Stimulated activated CD4-positive, alpha-beta T cell treated with anti-CD3 and anti-CD28 coated beads, Interleukin-1b, Interleukin-23, amount 100 ng/mL, for 24 hours (primary cell): ENCODE results near the gene ARHGEF12.

ENCODE experiments used
- DNase-seq, 4 experiments: peaks; one replicate each; pipeline ENCODE4 v3.0.0-alpha.2; 2020; ENCODE audit warnings: low read depth in 4 of 4, low spot score in 1 of 4

The ARHGEF12 gene

DNA sequence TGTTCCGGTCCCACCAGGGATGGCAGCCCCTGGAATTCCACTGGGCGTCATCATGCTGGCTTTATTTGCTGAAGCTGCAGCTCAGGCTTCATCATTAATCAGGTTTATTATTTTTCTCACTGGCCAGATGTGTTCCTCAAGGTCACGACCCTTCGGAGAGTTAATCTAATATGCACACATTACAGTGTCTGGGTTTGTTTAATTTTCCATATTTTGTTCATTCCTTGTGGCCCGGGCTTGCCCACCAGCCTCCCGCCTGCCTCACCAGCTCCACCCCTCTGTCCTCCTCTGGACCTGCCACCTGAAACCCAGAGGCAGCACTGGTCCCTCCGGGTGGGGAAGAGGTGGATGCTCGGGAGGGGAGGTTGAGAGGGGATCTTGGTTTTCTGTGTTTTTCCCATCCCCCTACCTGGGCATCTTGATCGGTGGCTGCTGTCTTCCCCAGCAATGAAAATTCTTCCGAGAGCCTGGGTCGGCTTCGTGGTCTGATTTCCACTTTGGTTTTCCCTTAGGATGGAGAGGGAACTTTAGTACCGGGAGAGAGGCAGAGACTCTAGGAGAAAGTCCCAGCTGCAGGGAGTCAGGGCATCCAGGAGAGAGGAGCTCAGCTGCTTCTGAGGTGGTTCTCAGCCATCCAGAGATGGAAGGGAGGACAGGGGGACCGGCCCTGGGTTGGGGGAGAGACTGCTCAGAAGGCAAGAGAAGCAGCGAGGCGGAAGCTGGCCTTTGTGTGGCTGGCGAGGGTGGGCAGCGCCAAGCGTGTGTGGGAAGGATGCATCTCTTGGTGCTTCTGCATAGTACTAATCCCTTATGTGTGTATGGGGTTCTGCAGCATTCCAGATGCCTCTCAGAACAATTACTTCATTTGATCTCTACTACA lies 177.5 kb downstream of the ARHGEF12 start:
- DNase-seq = no peak

DNA sequence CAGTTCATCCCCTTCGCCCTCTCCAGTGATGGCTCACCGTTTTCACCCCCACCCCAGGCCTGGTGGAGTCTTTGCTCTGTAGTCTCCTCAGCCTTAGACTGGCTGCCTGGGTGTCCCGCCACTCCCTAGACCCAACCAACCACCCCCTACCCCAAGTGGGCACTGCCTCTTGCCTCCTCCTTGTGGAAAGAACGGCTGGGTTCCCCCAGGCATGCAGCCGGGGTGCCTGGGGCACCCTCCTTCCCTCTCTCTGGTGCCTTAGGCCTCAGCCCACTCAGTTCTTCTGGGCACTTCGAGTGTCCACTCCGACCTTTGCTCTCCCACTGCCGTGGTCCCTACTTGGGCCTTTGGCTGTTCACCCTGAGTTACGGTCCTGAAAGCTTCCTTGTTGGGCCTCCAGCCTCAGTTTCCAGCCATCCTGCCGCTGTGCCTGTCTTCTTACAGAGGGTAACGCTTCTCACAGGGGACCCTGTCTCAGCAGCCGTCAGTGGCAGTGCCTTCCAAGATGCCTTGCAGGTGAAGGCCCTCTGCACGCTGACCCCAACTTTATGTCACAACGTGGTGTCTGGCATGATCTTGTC lies 178.4 kb downstream of the ARHGEF12 start:
- no peak for DNase-seq

DNA sequence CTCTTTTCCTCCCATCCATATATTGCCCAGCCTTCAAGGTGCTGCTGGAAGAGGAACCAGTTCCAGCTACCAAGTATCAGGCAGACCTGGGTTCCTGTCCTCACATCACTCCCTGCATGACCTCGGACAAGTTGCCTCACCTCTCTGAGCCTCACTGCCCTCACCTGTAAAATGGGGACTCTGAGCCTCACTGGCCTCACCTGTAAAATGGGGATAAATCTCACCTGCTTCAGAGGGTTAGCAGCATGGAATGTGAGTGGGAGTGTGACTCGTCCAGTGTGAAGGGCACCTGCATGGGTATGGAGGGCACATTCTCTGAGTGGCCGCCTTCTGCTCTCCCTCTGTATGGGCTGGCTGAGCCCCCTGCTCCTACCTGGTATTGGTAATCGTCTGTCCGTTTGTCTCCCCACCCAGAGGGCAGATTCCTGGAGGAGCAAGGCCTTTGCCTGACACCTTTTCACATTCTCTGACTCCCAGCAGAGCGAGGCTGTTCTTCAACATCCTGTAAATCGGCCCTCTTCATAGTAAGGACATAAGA lies 179.0 kb downstream of the ARHGEF12 start:
- no peak for DNase-seq

DNA sequence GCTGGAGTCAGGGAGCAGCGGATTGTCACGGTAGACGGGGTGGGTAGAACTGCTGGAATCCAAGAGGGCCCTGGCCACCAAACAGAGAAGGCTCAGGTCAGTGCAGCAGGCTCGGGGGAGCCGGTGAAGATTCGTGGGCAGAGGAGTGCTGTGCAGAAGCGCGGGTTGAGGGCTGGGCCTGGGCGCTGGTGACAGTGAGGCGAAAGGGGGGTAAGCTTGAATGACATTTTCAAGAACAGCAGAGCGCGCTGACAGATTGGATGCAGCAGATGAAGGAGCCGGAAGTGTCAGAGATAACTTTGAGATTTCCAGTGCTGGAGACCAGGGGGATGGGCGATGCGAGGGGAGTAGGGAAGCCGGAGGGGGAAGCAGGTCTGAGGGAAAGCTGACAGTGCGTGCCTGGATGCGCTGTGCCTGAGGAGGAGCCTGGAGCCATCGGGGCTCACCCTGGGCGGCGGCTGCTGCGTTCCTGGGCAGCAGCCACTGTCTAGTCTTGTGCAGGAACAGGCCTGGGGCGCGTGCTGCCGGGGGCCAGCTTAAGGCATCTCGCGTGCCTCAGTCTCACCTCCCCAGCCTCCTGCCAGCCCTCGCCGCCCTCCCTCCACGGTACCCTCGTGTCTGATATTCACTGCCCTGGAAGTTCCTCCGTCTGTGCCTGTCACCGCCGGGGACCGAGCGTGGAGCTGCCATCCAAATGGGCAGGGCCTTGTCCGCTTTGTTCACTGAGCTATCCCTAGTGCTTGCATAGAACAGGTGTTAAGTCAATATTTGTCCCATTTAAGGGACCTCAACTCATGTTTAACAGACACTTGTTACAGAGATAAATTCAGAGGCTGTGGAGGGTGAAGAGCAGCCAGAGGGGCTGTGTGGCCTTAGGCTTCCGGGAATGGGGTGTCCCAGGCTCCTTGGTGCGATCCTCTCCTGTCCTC lies 180.5 kb downstream of the ARHGEF12 start:
- DNase-seq = no peak

DNA sequence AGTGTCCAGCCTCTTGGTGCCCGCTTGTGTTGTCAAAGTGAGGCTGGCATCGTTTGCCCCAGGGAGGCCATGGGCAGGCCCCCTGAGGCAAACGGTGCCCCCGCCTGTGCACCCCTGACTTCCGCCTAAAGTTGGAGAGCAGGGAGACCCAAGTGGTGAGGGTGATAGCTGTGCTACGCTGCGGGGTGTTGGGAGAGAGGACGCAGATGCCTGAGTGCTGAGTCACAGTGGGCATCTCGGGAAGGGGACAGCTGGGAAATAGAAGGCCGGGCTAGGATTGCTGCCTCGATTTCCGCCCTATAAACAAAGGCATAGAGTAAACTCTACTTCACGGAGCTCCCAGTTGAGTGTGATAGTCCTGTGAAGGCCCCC lies 181.2 kb downstream of the ARHGEF12 start:
- DNase-seq = no peak

DNA sequence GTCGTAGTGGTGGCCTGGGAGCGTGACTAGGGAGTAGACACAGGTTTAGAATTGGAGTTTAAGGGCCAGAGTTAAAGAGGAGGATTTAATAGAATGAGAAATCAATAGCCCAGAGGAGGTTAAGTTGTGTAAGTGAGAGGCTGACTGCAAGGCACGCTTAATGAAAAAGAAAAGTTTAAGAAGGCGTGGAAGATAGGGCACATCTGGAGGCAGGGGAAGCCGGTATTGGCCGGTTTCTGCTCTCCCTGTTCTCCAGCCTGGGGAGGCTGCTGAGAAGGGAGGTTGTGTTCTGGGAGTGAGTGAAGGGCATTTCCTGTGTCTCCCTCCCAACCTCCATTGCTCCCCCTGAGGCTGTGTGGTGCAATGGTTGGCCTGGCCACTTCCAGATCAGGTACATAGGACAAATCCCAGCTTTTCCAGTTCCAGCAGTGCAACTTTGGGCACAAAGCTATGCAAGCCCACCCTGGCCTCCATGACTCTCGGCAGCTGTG lies 181.6 kb downstream of the ARHGEF12 start:
- no peak for DNase-seq

DNA sequence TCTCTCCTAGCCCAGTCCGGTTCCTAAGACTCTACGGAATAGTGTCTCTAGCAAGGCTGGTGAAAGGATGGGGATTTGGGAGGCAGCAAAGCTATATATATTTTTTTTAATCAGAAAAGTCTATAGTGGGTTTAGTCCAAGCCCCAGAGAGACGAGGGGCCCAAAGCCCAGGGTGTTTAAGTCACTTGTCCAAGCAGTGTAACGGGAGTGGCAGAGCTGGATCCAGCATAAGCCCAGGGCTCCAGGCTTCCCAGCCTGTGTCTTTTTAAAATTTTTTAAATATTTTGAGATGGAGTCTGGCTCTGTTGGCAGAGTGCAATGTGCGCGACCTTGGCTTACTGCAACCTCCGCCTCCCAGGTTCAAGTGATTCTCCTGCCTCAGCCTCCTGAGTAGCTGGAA lies 182.1 kb downstream of the ARHGEF12 start:
- DNase-seq = no peak

DNA sequence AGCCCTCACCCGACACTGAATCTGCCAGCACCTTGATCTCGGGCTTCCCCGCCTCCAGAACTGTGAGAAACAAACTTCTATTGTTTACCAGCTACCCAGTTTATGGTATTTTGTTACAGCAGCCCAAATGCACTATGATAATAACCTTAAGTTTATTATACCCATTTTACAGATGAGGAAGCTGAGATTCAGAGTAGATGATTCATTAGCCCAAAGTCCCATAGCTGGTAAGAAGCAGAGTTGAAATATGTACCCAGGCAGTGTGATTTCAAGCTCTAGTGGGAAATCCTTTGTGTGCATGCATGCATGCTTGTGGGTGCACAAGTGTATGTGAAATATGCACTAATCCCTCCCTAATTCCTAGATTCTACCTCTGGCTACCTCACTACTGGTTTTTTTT lies 183.3 kb downstream of the ARHGEF12 start:
- no peak for DNase-seq

DNA sequence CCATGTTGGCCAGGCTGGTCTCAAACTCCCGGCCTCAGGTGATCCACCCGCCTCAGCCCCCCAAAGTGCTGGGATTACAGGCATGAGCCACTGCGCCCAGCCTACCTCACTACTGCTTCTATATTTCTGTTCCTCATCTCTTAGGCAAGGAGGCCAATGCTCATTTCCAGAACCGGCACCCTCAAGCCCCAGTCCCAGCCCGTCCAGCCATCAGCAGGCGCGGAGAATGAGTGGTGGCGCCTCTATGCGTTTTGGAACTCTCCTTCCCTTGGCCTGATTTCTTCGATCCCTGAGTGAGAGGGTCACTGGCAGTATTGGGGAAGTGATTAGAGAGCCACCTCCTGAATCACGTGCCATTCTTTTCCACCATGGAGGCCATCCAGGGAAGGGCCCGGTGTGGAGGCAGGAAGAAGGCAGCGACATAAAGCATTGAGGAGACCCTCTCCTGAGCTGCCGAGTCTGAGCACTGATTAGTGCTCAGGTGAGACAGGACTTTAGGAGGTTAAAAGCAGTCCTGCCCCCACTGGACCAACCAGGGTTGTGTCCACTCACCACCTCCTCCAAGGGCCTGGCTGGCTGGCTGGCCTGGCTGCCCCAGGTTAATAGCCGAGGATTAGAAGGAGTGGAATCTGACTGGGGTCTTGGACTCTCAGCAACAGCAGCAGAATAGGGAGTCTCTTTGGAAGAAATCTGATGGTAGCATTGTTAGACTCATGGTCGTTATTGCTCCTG lies 184.0 kb downstream of the ARHGEF12 start:
- DNase-seq = no peak

DNA sequence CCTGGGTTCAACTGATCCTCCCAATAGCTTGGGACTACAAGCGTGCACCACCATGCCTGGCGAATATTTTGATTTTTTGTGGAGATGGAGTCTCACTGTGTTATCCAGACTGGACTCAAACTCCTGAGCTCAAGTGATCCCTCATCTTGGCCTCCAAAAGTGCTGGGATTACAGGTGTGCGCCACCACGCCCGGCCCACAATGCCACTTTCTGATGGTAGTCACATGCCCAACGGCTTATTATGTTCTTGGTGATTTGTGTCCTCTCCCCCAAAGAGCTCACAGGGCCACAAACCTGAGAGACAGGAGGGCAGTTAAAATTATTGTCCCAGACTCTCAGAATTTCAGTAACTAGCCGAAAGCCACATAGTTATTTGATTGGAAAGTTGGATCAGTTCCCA lies 185.0 kb downstream of the ARHGEF12 start:
- no peak for DNase-seq

DNA sequence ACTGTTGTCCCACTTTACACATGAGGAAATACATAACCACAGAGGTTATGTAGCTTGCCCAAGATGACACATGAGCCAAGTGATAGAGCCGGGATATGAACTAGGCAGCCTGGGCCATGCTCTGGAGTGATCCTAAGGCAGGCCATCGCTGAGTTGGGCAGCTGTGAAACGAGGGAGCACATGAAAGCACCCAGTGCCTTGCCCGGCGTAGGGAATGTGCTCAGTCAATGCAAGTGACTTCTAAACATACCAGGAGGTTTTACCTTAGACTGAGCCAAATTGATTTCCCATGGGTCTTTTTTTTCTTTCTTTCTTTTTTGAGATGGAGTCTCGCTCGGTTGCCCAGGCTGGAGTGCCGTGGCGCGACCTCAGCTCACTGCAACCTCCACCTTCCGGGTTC lies 185.8 kb downstream of the ARHGEF12 start:
- DNase-seq = no peak

DNA sequence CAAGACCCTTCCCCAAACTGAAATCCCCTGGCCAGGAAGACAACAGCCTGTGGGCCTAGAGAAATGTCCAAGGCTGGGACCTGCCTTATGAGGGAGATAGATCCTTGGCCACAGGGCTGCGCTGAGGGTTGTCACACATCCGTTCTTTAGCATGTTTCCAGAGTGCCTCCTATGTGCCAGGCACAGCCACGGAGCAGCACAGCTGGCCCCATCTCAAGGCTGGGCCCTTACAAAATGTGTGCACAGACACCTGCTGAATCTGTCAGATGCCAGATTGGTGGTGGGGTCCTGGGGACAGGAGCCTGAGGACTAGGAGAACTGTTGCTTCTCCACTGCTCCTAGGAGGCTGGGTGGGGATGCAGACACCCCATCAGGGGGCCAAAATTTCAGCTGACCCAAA lies 186.5 kb downstream of the ARHGEF12 start:
- no peak for DNase-seq

DNA sequence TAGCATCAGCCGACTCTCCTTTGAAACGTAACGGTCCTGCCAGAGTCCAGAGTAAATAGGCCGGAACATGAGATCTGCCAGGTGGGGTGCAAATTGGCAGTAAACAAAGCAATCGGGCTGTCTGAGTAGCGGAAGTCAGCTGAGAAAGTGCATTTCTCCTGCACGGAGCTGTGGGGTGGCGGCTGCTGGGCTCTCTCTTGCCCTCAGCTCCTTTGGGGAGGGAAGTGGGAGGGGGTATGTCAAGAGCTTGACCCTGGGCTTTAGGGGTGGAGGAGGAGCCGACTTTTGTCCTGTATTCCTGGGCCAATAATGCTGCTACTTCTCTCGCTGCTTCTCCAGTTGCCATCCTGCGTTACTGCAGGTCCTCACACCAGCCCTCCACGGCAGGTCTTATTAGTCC lies 187.0 kb downstream of the ARHGEF12 start:
- DNase-seq = no peak

DNA sequence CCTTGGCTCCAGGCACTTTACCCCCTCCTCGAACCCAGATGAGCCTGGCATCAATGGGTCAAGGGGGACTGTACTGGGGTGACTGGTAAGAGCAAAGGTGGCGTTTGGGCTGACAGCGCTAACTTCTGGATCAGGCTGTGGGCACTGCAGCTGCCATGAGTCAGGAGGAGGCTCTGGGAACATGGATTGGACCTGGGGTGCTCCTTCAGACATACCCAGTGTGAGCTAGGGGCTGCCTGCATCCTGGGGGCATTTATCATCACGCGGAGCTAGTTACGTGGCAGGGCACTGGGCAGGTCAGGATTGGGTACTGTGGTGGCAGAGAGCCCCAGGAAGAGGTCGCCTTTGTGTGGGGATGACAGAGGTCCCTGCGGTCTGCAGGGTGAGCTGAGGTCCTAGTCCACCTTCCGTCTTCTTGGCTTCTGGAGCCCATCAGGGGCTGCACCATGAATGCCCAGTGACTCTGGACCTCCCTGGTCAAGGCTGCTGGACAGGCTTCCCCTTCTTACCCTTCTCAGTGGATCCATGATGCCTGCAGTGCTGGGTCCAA lies 188.4 kb downstream of the ARHGEF12 start:
- DNase-seq = no peak

DNA sequence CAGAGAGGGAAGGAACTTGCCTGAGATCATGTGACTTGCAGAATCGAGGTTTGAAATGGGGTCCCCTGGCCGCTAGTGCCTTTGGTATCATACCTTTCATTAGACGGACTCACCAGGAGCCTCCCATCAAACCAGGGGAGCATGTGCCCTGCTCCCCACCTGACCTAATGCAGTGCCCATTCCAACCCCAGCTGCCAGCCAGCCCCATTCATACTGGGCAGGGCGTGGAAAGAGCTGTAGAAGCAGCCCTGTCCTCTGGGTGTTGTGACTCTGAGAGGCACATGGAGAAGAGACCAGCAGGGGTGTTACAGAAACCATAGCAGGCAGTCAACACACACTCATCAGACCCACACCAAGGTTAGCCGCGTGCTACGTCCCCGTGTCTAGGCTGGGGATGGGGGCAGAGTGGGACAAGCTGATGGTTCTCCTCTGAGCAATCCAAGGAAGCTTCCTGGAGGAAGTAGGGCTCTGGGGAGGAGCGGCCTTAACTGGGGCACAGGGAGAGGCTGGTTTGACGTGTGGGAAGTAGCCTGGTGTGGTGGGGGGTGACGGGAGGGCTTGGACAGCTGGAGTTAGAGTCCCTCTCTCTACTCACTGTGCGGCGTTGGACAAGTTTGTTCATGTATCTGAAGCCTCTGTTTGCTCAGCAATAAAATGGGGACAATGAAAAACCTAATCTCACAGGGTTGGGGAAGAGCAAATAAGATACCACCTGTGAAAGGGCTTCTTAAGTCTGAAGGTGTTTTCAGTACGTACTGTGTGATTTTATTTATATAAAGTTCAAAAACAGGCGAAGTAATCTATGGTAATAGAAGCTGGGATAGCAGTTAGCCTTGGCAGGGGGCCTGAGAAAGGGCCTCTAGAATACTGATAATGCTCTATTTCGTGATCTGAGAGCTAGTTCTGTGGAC lies 189.3 kb downstream of the ARHGEF12 start:
- DNase-seq = no peak

DNA sequence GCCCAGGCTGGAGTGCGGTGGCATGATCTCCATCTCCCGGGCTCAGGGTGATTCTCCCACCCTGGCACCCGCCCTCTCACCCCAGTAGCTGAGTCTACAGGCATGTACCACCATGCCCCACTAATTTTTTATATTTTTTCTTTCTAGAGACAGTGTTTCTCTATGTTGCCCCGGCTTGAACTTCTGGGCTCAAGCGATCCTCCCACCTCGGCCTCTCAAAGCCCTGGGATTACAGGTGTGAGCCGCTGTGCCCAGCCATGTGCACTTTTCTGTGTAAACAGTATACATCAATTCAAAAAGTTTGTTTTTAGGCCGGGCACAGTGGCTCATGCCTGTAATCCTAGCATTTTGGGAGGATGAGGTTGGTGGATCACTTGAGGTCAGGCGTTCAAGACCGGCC lies 190.0 kb downstream of the ARHGEF12 start:
- DNase-seq = no peak

DNA sequence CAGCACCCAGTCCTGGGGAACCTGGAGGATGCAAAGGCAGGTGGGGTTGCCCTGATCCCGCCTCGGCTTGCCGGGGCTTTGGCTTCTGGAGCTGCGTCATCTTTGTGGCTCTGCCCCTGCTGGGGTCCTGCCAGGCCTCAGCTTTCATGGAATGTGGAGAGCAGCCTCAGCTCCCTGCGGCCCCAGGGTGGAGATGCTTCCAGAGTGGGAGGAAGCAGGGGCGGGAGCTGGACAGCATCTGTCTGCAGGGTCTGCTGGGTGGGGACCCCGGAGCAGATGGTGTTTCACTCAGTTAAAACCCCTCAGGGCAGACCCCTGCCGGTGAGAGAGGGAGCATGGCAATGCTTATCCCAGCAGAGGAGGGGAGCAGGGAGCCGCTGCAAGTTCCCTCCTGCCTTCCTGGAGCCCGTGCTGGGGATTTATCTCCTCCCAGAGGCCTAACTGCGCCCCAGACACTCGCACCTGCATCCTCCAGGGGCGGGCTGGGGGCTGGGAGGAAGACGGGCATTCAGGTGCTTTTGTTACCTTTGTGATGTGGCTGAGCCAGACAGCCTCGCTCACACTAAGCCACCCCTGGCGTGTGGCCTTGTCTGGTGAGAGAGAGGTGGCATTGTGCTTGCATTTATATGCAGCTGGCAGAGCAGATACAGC lies 191.0 kb downstream of the ARHGEF12 start:
- DNase-seq = no peak

DNA sequence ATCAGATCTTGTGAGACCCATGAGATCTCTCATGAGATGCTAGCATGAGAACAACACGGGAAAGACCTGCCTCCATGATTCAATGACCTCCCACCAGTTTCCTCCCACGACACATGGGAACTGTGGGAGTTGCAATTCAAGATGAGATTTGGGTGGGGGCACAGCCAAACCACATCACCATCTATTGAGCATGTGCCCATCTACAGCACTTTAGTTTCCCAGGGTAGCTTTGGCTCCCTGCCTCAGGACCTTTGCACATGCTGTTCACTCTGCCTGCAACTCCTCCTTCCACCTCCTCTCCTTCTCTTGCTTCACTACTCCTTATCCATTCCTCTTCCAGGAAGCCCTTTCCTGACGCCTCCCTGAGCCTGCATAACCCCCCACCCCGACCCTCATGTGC lies 192.5 kb downstream of the ARHGEF12 start:
- no peak for DNase-seq

DNA sequence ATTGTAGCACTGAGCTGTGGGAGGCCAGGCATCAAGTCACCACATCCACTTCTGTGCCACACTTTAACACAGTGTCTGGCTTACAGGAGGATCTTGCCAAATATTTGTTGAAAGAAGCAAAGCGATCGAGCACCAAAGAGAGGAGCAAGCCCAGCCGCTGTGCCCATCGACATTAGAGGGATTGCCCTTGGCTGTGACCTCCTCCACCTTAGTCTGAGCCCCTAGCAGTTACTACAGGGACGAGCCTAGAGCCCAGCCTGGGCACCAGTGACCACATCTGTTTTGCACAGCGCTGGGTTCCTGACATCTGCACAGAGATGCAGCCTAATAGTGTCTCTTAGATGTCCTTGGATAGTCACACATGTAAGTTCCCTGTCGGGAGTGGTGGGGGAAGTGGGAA lies 193.0 kb downstream of the ARHGEF12 start:
- no peak for DNase-seq
